OCI-LY3 (cell line): ENCODE results near the gene BICD1.

ENCODE experiments used
- H2AFZ ChIP-seq: fragments of 200-600, 300-600 bp; shearing (Covaris generic); 2 replicates; pipeline ENCODE4 v1.6.0; 2014; ENCODE audit warnings: antibody characterized with exemption, low read depth, low read length
- H3K27ac ChIP-seq: fragments of 200-600, 300-600 bp; sonication (generic); 2 replicates; pipeline ENCODE4 v1.5.1; 2014; ENCODE audit warnings: mild to moderate bottlenecking, low read length, moderate library complexity, mixed read lengths
- H3K27me3 ChIP-seq: fragments of 200-600, 300-600 bp; sonication (generic); 2 replicates; pipeline ENCODE4 v1.6.1; 2014; ENCODE audit warnings: low read depth, low read length, mixed read lengths
- H3K36me3 ChIP-seq: fragments of 200-600, 300-600 bp; sonication (generic); replicated peaks from 2 replicates; pipeline ENCODE3; 2014; ENCODE audit warnings: low read depth, low read length, mixed read lengths
- H3K4me1 ChIP-seq: fragments of 300-600, 200-600 bp; sonication (generic); 2 replicates; pipeline ENCODE4 v1.6.1; 2014; ENCODE audit warnings: low read length, mixed read lengths
- H3K4me2 ChIP-seq: fragments of 200-600, 300-600 bp; sonication (generic); 2 replicates; pipeline ENCODE4 v1.6.1; 2014; ENCODE audit warnings: low read length, mixed read lengths
- H3K4me3 ChIP-seq: fragments of 300-600, 200-600 bp; sonication (generic); 2 replicates; pipeline ENCODE4 v1.5.1; 2014; ENCODE audit warnings: antibody characterized with exemption, mild to moderate bottlenecking, low read length, moderate library complexity
- H3K79me2 ChIP-seq: fragments of 300-600, 200-600 bp; shearing (Covaris generic); 2 replicates; pipeline ENCODE4 v1.6.1; 2014; ENCODE audit warnings: mild to moderate bottlenecking, low read length, mixed read lengths
- H3K9ac ChIP-seq: fragments of 300-600, 200-600 bp; shearing (Covaris generic); 2 replicates; pipeline ENCODE4 v1.6.0; 2014; ENCODE audit warnings: mild to moderate bottlenecking, low read length, moderate library complexity
- H3K9me3 ChIP-seq: fragments of 200-600, 300-600 bp; shearing (Covaris generic); 2 replicates; pipeline ENCODE4 v1.6.1; 2014; ENCODE audit warnings: low read length, mixed read lengths; ENCODE audit not compliant: insufficient read depth
- H4K20me1 ChIP-seq: fragments of 200-600, 300-600 bp; sonication (generic); 2 replicates; pipeline ENCODE4 v1.6.1; 2016; ENCODE audit warnings: low read length, mixed read lengths; ENCODE audit not compliant: insufficient read depth
- CTCF ChIP-seq: fragments of 200-600, 300-600 bp; sonication (generic); IDR thresholded peaks from 2 replicates; pipeline ENCODE4 v1.5.1; 2014; ENCODE audit warnings: antibody characterized with exemption, low read length, low read depth
- EZH2phosphoT487 ChIP-seq: fragments of 200-600 bp; shearing (Covaris generic); IDR thresholded peaks from 2 replicates; pipeline ENCODE4 v1.6.1; 2018; ENCODE audit warnings: antibody characterized with exemption, mixed run types, low read depth

BICD1 gene

DNA sequence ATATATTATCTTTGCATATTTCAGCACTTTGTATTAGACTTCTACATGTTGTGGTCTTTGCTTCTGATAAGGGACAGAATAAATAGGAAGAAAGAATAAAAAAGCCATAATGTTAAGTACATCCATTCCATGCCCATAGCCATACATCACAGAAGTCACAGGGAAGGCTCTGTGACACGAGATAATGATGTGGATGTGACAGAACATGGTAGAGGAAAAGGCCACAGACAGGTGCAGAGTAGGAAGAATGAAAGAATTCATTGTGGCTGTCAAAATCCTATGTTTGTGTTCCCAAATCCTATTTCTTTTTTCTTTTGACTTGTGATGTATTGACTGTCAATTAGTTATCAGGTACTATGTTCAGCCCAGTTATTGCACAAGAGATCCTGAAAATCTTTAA, 38.4 kb downstream of the BICD1 start:
- no peak for TF ChIP-seq CTCF
- no peak for TF ChIP-seq EZH2phosphoT487
- no peak overlapping the region for H2AFZ ChIP-seq
- H3K9me3 ChIP-seq: no peaks in the 10 kb centered on the region
- H3K9ac ChIP-seq: no peak overlapping the region
- H3K4me3 ChIP-seq: no peak overlapping the region
- no peaks in the 10 kb centered on the region for H4K20me1 ChIP-seq
- H3K27me3 ChIP-seq: no peaks in the 10 kb centered on the region
- H3K4me2 ChIP-seq: peak overlapping the region; percentile 46
- peaks cover 4% of the 10 kb centered on the region for H3K36me3 ChIP-seq
- peaks cover 48% of the 10 kb centered on the region for H3K4me1 ChIP-seq
- H3K27ac ChIP-seq: no peak overlapping the region
- H3K79me2 ChIP-seq: peaks cover 46% of the 10 kb centered on the region

- Histone ChIP-seq H3K4me2 (peak overlapping the region; percentile 83), H3K9me3 (no peaks in the 10 kb centered on the region), H2AFZ (no peak overlapping the region), H4K20me1 (no peaks in the 10 kb centered on the region), H3K9ac (peak overlapping the region; percentile 47; the same call in 1 of the 2 replicates), H3K4me3 (peak overlapping the region; percentile 42; the same call in 1 of the 2 replicates), H3K4me1 (peaks cover 40% of the 10 kb centered on the region), H3K36me3 (peaks cover 4% of the 10 kb centered on the region), H3K79me2 (peaks cover 35% of the 10 kb centered on the region; the same call in 1 of the 2 replicates), H3K27ac (peak overlapping the region; percentile 73), H3K27me3 (no peaks in the 10 kb centered on the region)
- TF ChIP-seq CTCF: 0 out of 2 replicates have a peak, but pooled peaks have one; percentile 8
- TF ChIP-seq EZH2phosphoT487: no peak
Observed at GRCh38 chr12:32146074-32146873, 39.6 kb downstream of the BICD1 start.

GRCh38 chr12:32148372-32148771, 41.7 kb downstream of the BICD1 start:
- no peak overlapping the region for H3K4me2 ChIP-seq
- H3K27ac ChIP-seq: no peak overlapping the region
- H3K9me3 ChIP-seq: no peaks in the 10 kb centered on the region
- no peaks in the 10 kb centered on the region for H3K27me3 ChIP-seq
- no peak overlapping the region for H2AFZ ChIP-seq
- TF ChIP-seq EZH2phosphoT487 (no peak), CTCF (no peak)
- H3K9ac ChIP-seq: no peak overlapping the region
- peaks cover 4% of the 10 kb centered on the region for H3K36me3 ChIP-seq
- no peaks in the 10 kb centered on the region for H4K20me1 ChIP-seq
- peaks cover 33% of the 10 kb centered on the region for H3K4me1 ChIP-seq
- H3K4me3 ChIP-seq: no peak overlapping the region
- H3K79me2 ChIP-seq: peaks cover 29% of the 10 kb centered on the region; the same call in 1 of the 2 replicates

GRCh38 chr12:32149489-32149888, 42.8 kb downstream of the BICD1 start:
- H3K36me3 ChIP-seq: peaks cover 4% of the 10 kb centered on the region
- no peak for TF ChIP-seq EZH2phosphoT487
- no peak for TF ChIP-seq CTCF
- H3K27me3 ChIP-seq: no peaks in the 10 kb centered on the region
- no peaks in the 10 kb centered on the region for H4K20me1 ChIP-seq
- no peak overlapping the region for H2AFZ ChIP-seq
- H3K79me2 ChIP-seq: peaks cover 20% of the 10 kb centered on the region; the same call in 1 of the 2 replicates
- H3K9ac ChIP-seq: no peak overlapping the region
- H3K4me1 ChIP-seq: peaks cover 27% of the 10 kb centered on the region
- no peak overlapping the region for H3K27ac ChIP-seq
- no peak overlapping the region for H3K4me3 ChIP-seq
- no peaks in the 10 kb centered on the region for H3K9me3 ChIP-seq
- no peak overlapping the region for H3K4me2 ChIP-seq
